ENCODE data around the gene INO80B.
"Not testable (repeated sequence)": the region's sequence is repeated elsewhere in the genome, so short reads cannot be mapped to it uniquely, and the experiment has no call there.

Gene INO80B

DNA sequence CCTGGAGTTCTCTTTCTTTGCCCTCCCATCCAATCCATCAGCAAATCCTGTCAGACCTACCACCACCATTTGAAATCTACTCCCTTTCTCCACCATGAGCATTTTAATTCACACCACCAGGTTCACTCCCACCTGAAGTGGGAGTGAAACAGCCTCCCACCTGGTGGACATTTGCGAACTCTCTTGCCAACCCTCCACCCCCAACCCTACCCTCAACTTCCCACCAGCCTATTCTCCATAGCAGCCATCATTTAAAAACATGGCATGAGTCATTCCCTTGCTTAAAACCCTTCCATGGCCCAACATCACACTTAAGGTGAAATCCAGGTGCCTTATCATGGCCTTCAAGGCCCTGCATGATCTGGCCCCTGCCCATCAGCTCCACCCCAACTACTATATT, 16.6 kb upstream of the INO80B start:
- TF ChIP-seq, protein P1, sequence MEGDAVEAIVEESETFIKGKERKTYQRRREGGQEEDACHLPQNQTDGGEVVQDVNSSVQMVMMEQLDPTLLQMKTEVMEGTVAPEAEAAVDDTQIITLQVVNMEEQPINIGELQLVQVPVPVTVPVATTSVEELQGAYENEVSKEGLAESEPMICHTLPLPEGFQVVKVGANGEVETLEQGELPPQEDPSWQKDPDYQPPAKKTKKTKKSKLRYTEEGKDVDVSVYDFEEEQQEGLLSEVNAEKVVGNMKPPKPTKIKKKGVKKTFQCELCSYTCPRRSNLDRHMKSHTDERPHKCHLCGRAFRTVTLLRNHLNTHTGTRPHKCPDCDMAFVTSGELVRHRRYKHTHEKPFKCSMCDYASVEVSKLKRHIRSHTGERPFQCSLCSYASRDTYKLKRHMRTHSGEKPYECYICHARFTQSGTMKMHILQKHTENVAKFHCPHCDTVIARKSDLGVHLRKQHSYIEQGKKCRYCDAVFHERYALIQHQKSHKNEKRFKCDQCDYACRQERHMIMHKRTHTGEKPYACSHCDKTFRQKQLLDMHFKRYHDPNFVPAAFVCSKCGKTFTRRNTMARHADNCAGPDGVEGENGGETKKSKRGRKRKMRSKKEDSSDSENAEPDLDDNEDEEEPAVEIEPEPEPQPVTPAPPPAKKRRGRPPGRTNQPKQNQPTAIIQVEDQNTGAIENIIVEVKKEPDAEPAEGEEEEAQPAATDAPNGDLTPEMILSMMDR (IDR thresholded peaks at IDR 0.05; ENCODE audit: extremely low read depth, missing control alignments), result no peak
- no peak for DNase-seq (ENCODE audit: low spot score)

DNA sequence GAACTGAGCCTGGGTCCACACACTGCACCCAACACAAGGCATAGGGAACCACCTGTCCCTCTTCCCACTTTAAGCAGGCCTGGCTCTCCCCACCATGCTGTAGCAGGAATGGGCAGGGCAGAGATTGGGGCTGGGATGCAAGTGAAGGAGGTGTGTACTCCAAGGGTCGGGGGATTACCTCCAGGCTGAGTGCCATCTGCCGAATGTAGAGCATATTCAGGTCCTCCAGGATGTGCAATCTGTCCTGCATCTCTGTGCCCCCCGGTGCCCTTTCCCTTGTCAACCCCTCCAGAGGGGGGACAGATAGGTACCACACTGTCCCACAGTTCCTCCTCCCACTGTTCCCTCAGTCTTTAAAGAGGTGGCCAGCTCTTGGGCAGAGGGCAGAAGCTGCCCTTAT, 15.5 kb upstream of the INO80B start:
- DNase-seq (ENCODE audit: low spot score), result no peak
- TF ChIP-seq, protein P1 (IDR thresholded peaks at IDR 0.05; ENCODE audit: extremely low read depth, missing control alignments), result no peak

DNA sequence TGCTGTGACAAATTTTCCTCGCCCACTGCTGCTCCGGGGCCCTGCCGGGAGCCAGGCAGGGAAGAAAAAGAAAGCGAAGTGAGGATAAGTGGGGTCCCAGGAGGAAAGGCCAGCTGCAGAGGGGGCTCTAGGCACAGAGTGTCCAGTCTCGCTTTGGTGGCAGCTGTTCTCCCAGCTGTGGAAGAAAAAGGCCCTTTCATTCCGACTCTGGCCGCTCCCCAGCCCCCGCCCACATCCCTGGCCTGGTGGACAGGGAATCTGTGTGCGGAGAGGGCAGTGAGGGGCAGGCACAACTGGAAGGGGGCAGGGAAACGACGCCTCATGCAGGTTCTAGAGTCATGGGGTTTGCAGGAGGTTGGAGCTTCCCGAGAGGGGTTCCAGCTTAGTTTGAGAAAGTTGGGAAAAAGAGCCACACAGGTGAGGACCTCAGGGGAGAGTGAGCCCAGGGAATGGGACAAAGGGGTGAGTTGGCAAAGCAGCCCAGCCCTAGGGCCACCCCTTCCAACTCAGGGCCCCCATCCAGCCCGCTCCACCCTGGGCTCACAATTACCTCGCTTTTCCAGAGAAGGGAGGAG, 15.0 kb upstream of the INO80B start:
- DNase-seq (ENCODE audit: low spot score), result no peak
- TF ChIP-seq, protein P1 (IDR thresholded peaks at IDR 0.05; ENCODE audit: extremely low read depth, missing control alignments), result no peak

DNA sequence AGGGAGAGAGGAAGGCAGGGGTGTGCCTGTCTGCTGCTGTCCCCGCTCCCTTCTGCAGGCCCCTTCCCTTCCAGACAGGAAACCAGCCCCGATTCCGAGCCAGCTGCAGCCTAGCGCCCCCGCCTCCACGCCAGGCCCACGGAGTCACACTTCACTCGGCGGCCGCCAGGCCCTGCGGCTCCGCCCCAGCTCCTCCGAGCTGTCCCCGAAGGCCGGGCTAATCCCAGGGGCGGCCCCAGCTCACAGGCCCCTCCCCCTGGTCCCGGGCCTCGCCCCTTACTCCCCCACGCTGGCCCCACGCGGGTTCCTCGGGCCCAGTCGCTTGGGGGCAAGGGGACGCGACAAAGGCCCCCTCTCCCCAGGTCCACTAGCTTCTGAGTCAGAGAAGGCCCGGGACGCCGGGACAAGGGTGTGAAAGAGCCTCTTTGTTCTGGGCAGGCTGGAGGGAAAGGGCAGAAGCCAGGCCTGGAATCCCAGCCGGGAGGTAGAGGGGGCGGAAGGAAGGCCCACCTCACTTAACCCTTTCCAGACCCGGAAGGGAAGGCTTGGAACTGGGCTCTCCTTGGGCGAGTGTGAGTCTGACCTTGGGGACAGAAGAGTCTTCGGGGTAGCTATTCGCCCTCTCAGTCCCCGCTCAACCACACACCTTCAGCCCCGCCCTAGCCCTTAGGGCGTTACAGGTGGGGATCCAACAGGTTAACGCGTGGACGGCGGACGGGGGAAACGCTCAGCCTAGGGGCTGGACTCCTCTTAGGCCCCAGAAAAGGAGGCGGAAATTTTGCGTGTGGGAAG, 14.3 kb upstream of the INO80B start:
- TF ChIP-seq, protein P1 (IDR thresholded peaks at IDR 0.05; ENCODE audit: extremely low read depth, missing control alignments), result no peak
- DNase-seq (ENCODE audit: low spot score), result peak; percentile 98

DNA sequence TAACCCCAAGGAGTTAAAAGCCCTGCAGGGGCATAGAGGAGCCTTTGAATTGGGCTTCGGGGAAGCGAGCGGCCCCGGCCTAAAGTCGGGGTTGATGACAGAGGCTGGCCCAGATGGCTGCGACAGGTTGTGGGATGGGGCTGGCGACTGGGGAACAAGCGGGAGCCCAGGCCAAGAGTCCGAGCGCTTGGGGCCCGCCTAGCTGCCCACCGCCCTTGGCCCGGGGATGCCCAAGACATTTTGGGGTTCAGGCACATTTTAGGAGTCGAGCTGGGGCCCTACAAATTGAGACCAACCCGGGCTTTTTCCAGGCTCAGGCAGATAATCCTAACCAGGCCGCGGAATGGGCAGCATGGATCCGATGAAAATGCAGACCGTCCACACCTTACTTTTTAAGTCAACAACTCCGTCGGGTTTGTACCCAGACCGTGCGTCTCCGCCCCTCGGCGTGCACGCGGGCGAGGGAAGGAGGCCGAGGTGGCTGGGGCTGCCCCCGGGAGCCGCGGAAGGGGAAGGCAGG, 13.7 kb upstream of the INO80B start:
- DNase-seq (ENCODE audit: low spot score), result no peak
- TF ChIP-seq, protein P1 (IDR thresholded peaks at IDR 0.05; ENCODE audit: extremely low read depth, missing control alignments), result no peak

DNA sequence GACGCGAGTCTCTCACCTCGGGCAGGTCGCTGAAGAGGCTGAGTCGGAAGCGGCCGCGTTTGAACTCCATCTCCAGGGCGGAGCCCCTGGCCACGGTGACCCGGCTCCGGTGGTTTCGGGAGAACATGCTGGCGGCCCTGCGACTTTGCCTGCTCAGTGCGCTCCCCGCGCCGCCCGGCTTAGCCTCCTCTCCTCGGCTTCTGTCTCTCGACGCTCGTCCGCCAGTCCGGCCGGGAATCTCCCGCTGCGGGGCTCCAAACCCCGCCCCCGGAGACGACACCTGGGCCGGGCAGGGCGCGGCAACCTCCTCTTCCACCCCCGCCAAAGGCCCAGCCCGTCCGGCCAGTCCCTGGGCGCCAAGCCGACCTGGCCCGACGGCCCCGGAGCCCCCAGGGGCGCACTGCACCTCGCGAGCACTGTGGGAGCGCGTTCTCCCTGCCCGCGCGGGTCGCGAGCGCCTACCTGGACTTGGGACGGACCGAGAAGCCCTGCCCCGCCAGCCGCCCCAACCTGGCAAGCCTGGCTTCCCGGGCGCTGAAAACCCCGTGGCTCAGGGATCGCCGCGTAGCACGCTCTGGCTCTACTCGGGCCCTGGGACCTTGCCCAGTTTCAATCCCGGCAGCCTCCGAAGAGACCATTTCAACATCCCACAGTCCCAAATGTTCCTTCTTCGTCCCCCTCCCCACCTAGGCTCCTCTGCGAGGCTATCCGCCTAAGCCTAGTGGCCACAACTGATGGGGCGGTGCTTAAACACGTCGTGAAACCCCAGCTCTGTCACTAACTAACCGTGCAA, 13.0 kb upstream of the INO80B start, which contains the start of gene RTKN:
Gene RTKN, minus strand, starts transcription at position 248 of the 793 bp plus-strand sequence. Its CDS starts 121 bp downstream, at position 127.
- TF ChIP-seq, protein P1 (IDR thresholded peaks at IDR 0.05; ENCODE audit: extremely low read depth, missing control alignments), result no peak
- peak; percentile 81 for DNase-seq (ENCODE audit: low spot score)

DNA sequence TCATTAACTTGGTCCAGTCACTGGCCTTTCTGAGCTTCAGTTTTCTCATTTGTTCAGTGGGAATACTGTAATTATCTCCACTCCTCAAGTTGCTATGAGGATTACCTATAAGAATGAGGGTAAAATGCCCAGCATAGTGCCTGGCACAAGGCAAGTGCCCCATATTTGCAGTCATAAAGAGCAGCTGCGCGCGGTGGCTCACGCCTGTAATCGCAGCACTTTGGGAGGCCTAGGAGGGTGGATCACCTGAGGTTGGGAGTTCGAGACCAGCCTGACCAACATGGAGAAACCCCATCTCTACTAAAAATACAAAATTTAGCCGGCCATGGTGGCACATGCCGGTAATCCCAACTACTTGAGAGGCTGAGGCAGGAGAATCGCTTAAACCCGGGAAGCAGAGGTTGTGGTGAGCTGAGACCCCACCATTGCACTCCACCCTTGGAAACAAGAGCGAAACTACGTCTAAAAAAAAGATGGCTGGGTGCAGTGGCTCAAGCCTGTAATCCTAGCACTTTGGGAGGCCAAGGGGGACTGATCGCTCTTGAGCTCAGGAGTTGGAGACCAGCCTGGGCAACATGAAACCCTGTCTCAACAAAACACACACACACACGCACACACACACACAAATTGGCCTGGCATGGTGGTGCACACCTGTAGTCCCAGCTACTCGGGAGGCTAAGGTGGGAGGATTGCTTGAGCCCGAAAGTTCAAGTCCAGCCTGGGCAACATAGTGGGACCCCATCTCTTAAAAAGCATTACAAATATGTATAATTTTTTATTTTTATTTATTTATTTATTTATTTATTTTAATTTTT, 12.2 kb upstream of the INO80B start:
- not testable (repeated sequence) for DNase-seq (ENCODE audit: low spot score)

All from GM20000 (cell line).